GM19351 (cell line): Measurements from ENCODE around the gene MUSK.

ENCODE experiments used
- ATAC-seq: cut with Tn5 transposase; IDR thresholded peaks from one replicate; pipeline ENCODE4 v1.9.1; 2021; ENCODE audit warnings: mild to moderate bottlenecking, moderate library complexity; ENCODE audit not compliant: unreplicated experiment

Gene MUSK

DNA sequence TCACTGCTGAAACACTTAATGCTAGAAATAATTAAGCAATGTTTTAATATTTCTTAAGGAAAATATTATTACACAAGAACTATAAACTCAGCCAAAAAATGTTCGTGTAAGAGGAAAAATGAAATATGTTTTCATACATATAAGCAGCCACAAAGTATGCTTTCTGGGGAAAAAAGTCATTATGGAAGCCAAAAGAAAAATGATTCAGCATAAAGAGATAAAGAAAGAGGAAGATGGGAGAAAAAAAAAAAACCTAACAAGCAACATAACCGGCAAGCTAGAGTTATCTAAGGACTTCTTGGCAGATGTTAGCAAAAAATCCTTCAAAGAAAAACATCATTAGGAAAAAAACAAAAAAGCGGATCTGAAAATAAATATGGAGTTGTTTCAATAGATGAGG, 179.1 kb downstream of the MUSK start:
- no peak for ATAC-seq

- no peak for ATAC-seq
Observed at GRCh38 chr9:110850401-110851135, 182.0 kb downstream of the MUSK start.
